HUES48 (cell line): ENCODE results near the gene UNC45A.
A peak's percentile ranks its signal among the peaks of the same experiment; 100 is the strongest.

ENCODE experiments used
- H3K27ac ChIP-seq: one replicate; pipeline ENCODE4 v1.7.0; 2013; ENCODE audit warnings: low read depth, low read length, inconsistent platforms
- H3K27me3 ChIP-seq: 2 replicates; pipeline ENCODE4 v1.6.1; 2013; ENCODE audit warnings: mild to moderate bottlenecking, low read length; ENCODE audit not compliant: control insufficient read depth, insufficient read depth
- H3K36me3 ChIP-seq: 2 replicates; pipeline ENCODE4 v1.6.1; 2013; ENCODE audit warnings: low read length; ENCODE audit not compliant: control insufficient read depth, insufficient read depth
- H3K4me1 ChIP-seq: 2 replicates; pipeline ENCODE4 v1.6.1; 2013; ENCODE audit warnings: mild to moderate bottlenecking, low read length; ENCODE audit not compliant: control insufficient read depth, insufficient read depth
- H3K4me3 ChIP-seq: 2 replicates; pipeline ENCODE4 v1.5.1; 2013; ENCODE audit warnings: mild to moderate bottlenecking, low read depth, low read length
- H3K9ac ChIP-seq: 2 replicates; pipeline ENCODE4 v1.6.1; 2013; ENCODE audit warnings: mild to moderate bottlenecking, low read depth, low read length, moderate library complexity
- H3K9me3 ChIP-seq: 2 replicates; pipeline ENCODE4 v1.6.1; 2013; ENCODE audit warnings: low read length; ENCODE audit not compliant: control insufficient read depth, insufficient read depth

Gene UNC45A, protein sequence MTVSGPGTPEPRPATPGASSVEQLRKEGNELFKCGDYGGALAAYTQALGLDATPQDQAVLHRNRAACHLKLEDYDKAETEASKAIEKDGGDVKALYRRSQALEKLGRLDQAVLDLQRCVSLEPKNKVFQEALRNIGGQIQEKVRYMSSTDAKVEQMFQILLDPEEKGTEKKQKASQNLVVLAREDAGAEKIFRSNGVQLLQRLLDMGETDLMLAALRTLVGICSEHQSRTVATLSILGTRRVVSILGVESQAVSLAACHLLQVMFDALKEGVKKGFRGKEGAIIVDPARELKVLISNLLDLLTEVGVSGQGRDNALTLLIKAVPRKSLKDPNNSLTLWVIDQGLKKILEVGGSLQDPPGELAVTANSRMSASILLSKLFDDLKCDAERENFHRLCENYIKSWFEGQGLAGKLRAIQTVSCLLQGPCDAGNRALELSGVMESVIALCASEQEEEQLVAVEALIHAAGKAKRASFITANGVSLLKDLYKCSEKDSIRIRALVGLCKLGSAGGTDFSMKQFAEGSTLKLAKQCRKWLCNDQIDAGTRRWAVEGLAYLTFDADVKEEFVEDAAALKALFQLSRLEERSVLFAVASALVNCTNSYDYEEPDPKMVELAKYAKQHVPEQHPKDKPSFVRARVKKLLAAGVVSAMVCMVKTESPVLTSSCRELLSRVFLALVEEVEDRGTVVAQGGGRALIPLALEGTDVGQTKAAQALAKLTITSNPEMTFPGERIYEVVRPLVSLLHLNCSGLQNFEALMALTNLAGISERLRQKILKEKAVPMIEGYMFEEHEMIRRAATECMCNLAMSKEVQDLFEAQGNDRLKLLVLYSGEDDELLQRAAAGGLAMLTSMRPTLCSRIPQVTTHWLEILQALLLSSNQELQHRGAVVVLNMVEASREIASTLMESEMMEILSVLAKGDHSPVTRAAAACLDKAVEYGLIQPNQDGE

DNA sequence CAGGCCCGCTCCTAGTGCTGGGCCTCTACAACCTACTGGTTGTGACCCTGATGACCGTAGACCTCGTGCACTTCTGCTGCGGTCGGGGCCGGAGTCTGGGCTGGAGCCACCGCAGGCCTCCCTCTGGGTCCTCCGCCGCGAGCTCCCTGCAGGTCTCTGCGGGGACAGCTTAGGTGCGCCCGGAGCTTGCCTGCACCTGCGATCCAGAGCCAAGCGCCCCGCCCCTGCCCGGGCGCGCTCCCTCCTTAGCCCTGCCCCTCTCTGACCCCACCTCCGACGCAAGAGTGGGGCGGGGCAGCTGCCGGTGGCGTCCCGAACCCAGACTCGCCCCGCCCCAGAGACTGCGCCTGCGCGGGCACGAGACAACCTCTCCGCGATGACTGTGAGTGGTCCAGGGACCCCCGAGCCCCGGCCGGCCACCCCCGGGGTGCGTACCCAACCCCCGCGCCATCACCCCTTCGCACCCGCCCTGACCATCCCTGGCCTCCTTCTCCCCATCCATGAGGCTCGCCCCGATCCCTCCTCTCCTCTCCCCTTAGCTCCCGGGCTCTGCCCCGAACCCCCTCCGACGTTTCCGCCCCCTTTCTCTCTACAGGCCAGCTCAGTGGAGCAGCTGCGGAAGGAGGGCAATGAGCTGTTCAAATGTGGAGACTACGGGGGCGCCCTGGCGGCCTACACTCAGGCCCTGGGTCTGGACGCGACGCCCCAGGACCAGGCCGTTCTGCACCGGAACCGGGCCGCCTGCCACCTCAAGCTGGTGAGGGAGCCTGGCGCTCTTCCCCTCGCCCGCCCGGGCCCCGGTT, at the start of gene UNC45A:
UNC45A (plus strand) TSS at position 337 of the 803 bp plus-strand sequence; CDS start at position 377, 40 bp downstream.
- Histone ChIP-seq H3K9ac (no peak within 1 kb of the TSS), H3K4me1 (peaks cover 24% of the 10 kb centered on the region), H3K27ac (peak within 1 kb of the TSS; percentile 33)

DNA sequence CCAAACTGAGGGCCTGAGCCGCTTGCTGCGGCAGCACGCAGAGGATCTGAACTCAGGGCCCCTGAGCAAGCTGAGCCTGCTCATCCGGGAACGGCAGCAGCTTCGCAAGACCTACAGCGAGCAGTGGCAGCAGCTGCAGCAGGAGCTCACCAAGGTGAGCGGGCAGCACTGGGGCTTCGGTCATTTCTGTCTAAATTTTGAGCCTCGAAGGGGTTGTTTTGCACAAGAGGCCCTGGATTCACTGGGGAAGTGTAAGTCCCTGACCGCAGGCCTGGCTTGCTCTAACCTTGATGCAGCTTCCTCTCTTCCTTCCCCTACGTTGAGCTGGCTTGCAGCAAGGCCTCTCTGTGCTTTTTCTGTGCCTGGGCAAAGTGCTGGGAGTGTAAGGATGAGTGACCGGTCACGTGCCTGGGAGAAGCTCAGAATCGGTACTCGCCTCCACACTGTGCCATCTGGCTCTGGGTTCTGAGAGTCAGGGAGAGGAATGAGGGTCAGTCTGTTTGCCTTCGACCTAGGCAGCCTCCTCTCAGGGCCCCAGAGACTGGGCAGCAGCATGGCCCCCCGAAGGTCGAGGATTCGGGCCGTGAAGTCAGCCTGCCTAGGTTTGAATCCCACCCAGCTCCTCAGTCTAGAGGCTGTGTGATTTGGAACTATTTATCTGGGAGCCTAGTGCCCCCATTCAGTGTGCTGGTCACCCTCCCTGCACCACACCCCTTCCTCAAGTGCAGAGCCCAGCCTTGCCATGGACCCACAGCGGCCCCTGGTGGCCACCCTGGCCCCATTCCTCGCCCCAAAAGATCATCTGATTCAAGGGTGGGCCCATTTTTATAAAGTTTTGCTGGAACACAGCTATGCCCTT, 49.4 kb upstream of the UNC45A start:
- H3K36me3 ChIP-seq: peaks cover 9% of the 10 kb centered on the region
- no peak overlapping the region for H3K27ac ChIP-seq
- H3K27me3 ChIP-seq: no peaks in the 10 kb centered on the region
- H3K4me3 ChIP-seq: no peak overlapping the region
- H3K4me1 ChIP-seq: peaks cover 18% of the 10 kb centered on the region
- no peak overlapping the region for H3K9ac ChIP-seq
- no peaks in the 10 kb centered on the region for H3K9me3 ChIP-seq

More for the DNA sequence above, at the start of gene UNC45A:
- no peaks in the 10 kb centered on the region for H3K9me3 ChIP-seq
- H3K4me3 ChIP-seq: peak within 1 kb of the TSS; percentile 73
- peaks cover 29% of the 10 kb centered on the region for H3K36me3 ChIP-seq
- peaks cover 9% of the 10 kb centered on the region; the same call in 1 of the 2 replicates for H3K27me3 ChIP-seq

DNA sequence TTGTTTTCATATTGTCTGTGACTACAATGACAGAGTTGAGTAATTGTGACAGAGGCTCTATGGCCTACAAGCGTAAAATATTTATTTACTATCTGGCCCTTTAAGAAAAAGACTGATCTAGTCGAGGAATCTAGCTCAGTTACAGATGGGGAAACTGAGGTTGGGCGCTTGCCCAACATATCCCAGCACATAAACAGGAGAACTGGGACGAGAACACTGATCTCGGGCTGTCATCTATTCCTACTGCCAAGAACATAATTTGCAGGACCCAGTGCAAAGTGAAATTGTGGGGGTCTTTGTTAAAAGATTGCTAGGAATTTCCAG, 48.8 kb upstream of the UNC45A start:
- no peaks in the 10 kb centered on the region for H3K27me3 ChIP-seq
- 0 out of 2 replicates have a peak, but pooled peaks cover 3% of the 10 kb centered on the region for H3K36me3 ChIP-seq
- H3K27ac ChIP-seq: no peak overlapping the region
- H3K4me1 ChIP-seq: peaks cover 18% of the 10 kb centered on the region
- no peaks in the 10 kb centered on the region for H3K9me3 ChIP-seq
- no peak overlapping the region for H3K9ac ChIP-seq
- H3K4me3 ChIP-seq: no peak overlapping the region

DNA sequence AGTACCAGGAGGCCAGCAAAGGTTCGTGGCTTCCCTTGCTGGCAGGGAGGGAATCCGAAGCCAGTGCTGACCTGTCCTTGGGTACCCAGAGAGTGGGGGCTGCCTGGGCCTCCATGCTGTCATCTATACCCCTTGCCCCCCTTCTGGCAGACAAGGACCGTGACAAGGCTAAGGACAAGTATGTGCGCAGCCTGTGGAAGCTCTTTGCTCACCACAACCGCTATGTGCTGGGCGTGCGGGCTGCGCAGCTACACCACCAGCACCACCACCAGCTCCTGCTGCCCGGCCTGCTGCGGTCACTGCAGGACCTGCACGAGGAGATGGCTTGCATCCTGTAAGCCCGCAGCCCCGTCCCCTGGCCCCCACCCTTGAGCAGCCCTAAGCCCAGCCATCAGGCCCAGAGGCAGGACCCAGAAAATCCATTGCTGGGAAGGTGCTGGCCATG, 48.0 kb upstream of the UNC45A start:
- no peak overlapping the region for H3K27ac ChIP-seq
- H3K4me3 ChIP-seq: no peak overlapping the region
- H3K27me3 ChIP-seq: no peaks in the 10 kb centered on the region
- H3K4me1 ChIP-seq: peaks cover 18% of the 10 kb centered on the region
- H3K9me3 ChIP-seq: no peaks in the 10 kb centered on the region
- H3K36me3 ChIP-seq: no peaks in the 10 kb centered on the region
- H3K9ac ChIP-seq: no peak overlapping the region

DNA sequence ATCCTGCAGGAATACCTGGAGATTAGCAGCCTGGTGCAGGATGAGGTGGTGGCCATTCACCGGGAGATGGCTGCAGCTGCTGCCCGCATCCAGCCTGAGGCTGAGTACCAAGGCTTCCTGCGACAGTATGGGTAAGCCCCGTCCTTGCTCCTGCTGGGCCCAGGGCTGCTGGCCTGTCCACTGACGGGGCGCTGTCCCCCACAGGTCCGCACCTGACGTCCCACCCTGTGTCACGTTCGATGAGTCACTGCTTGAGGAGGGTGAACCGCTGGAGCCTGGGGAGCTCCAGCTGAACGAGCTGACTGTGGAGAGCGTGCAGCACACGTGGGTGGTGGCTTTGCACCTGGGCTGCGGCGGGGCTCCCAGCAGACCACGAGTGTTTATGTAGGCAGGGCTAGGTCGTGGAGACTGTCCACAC, 45.8 kb upstream of the UNC45A start:
- no peak overlapping the region for H3K9ac ChIP-seq
- H3K4me3 ChIP-seq: no peak overlapping the region
- H3K36me3 ChIP-seq: no peaks in the 10 kb centered on the region; the same call in 1 of the 2 replicates
- peaks cover 10% of the 10 kb centered on the region; the same call in 1 of the 2 replicates for H3K4me1 ChIP-seq
- no peaks in the 10 kb centered on the region for H3K9me3 ChIP-seq
- H3K27ac ChIP-seq: no peak overlapping the region
- H3K27me3 ChIP-seq: no peaks in the 10 kb centered on the region

DNA sequence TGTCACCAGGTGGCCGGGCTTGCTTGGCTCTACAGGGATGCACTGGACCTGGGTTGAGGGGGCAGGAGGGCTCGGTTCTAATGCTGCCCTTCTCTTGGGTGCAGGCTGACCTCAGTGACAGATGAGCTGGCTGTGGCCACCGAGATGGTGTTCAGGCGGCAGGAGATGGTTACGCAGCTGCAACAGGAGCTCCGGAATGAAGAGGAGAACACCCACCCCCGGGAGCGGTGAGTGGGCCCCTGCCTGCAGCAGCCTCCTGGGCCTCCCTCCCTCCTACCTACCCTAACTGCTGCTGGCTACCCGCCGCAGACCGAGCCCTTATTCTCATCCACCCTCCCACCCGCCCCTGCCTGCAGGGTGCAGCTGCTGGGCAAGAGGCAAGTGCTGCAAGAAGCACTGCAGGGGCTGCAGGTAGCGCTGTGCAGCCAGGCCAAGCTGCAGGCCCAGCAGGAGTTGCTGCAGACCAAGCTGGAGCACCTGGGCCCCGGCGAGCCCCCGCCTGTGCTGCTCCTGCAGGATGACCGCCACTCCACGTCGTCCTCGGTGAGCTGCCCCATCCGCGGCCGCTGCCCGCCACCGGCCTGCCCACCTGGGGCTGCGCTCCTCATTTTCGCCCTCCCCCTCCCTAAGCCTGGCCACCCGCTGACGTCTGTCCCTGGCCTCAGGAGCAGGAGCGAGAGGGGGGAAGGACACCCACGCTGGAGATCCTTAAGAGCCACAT, 45.2 kb upstream of the UNC45A start:
- Histone ChIP-seq H3K27ac (no peak overlapping the region), H3K9ac (no peak overlapping the region), H3K9me3 (no peaks in the 10 kb centered on the region), H3K4me3 (no peak overlapping the region), H3K27me3 (no peaks in the 10 kb centered on the region), H3K4me1 (peaks cover 7% of the 10 kb centered on the region; the same call in 1 of the 2 replicates), H3K36me3 (no peaks in the 10 kb centered on the region; the same call in 1 of the 2 replicates)

DNA sequence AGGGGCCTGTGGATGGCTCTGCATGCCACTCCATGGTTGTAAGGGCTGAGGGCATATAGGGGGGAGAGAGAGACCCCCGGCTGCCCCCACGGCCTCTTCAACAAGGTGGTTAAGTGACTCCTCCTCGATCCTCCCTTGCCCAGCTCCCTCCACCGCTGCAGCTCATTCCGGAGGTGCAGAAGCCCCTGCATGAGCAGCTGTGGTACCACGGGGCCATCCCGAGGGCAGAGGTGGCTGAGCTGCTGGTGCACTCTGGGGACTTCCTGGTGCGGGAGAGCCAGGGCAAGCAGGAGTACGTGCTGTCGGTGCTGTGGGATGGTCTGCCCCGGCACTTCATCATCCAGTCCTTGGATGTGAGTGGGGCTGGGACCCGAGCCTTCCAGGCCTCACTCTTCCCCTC, 44.2 kb upstream of the UNC45A start:
- Histone ChIP-seq H3K36me3 (no peaks in the 10 kb centered on the region; the same call in 1 of the 2 replicates), H3K9ac (no peak overlapping the region)

DNA sequence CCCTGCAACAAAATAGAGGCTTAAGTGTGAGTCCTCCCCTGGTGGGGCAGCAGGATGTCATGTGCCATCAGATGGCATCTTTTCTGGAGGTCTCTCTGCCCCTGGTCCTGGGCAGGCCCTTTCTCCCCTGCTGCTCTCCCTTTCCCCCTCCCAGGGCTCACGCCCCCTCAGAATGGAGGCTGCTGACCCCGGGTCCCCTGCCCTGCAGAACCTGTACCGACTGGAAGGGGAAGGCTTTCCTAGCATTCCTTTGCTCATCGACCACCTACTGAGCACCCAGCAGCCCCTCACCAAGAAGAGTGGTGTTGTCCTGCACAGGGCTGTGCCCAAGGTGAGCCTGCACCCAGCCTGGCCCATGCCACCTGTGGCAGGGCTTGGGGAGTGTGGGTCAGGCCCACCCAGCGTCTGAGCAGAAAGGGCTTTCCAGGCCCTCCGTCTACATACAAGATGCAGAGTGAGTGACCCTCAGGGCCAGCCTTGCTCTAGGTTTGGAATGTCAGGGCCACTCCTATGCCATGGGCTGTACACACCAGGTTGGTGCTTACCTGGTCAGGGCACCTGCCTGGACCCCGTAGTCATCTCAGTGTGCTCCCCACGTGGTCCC, 43.6 kb upstream of the UNC45A start:
- no peaks in the 10 kb centered on the region; the same call in 1 of the 2 replicates for H3K4me1 ChIP-seq
- no peaks in the 10 kb centered on the region for H3K27me3 ChIP-seq
- H3K9me3 ChIP-seq: no peaks in the 10 kb centered on the region
- H3K27ac ChIP-seq: no peak overlapping the region
- no peaks in the 10 kb centered on the region; the same call in 1 of the 2 replicates for H3K36me3 ChIP-seq
- no peak overlapping the region for H3K9ac ChIP-seq
- H3K4me3 ChIP-seq: no peak overlapping the region

More for the DNA sequence above, 44.2 kb upstream of the UNC45A start:
- Histone ChIP-seq H3K4me1 (peaks cover under 1% of the 10 kb centered on the region; the same call in 1 of the 2 replicates), H3K9me3 (no peaks in the 10 kb centered on the region), H3K4me3 (no peak overlapping the region), H3K27ac (no peak overlapping the region), H3K27me3 (no peaks in the 10 kb centered on the region)

DNA sequence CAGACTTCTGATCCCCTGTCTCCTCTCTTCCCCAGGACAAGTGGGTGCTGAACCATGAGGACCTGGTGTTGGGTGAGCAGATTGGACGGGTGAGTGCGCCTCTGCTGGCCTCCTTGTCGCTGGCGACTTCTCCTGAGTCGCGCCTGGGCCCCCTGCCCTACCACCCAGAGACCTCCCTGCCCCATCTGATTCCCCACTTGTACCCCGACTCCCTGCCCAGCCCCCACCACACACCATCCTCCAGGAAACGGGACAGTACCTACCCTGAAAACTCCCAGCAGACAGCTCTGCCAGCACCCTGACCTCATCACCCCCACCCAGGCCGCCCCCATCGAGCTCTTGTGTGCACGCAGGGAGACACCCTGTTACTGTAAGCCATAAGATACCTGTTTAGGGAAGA, 43.1 kb upstream of the UNC45A start:
- H3K4me1 ChIP-seq: no peaks in the 10 kb centered on the region; the same call in 1 of the 2 replicates
- H3K27ac ChIP-seq: no peak overlapping the region

More for the DNA sequence above, 43.1 kb upstream of the UNC45A start:
- Histone ChIP-seq H3K4me3 (no peak overlapping the region), H3K36me3 (no peaks in the 10 kb centered on the region; the same call in 1 of the 2 replicates), H3K27me3 (no peaks in the 10 kb centered on the region), H3K9me3 (no peaks in the 10 kb centered on the region), H3K9ac (no peak overlapping the region)
